Stimulated activated CD8-positive, alpha-beta memory T cell treated with anti-CD3 and anti-CD28 coated beads, Interleukin-7, amount 100 ng/mL, for 48 hours (primary cell): ENCODE data around the gene MTHFD2L.
"Not testable (repeated sequence)": the region's sequence is repeated elsewhere in the genome, so short reads cannot be mapped to it uniquely, and the experiment has no call there.

Experiments
- DNase-seq, 2 donors: peaks; one replicate each; pipeline ENCODE4 v3.0.0-alpha.2; 2020; ENCODE audit warnings: low read depth in 1 of 2; ENCODE audit errors: extremely low read depth in 1 of 2

The MTHFD2L gene

DNA sequence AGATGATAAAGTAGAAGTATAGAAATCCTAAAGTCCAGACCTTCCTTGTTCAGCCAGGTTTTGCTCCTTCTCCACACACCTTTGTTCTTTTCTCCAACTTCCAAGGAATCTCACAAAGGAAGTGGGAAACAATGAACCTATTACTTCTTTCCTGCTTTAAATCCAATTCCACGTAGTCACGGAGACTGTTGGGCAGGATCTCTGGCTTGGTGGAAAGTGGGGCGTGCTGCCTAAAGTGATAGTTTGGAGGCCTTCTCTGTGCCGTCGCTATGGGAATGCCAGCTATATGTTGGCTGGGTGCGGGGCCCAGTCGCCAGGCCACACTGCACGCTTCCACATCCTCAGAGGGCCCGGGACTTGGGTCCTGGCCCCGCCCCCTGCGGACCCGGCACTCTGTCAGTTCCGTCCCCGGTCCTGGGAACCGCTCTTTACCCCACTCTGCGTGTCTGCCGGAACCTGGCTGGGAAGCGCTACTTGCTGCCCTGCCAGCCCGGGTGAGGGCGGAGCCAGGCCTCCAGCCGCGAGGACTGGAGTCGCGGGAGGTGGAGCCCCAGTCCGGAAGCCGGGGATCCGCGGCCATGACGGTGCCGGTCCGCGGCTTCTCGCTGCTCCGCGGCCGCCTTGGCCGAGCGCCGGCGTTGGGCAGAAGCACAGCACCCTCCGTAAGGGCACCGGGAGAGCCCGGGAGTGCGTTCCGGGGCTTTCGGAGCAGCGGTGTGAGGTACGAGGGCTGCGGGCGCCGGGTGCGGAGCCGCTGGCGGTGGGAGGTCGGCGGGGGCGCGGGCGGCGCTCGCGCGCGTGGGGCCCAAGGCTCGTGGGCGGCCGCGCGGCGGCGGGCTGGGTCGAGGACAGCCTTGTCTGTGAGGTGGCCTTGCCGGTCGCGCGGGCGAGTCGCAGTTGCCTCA lies at the start of gene MTHFD2L:
Gene MTHFD2L, plus strand, starts transcription at position 558 of the 905 bp plus-strand sequence. Its CDS starts 21 bp downstream, at position 579.
- peak; percentile 76 to 77 for DNase-seq

DNA sequence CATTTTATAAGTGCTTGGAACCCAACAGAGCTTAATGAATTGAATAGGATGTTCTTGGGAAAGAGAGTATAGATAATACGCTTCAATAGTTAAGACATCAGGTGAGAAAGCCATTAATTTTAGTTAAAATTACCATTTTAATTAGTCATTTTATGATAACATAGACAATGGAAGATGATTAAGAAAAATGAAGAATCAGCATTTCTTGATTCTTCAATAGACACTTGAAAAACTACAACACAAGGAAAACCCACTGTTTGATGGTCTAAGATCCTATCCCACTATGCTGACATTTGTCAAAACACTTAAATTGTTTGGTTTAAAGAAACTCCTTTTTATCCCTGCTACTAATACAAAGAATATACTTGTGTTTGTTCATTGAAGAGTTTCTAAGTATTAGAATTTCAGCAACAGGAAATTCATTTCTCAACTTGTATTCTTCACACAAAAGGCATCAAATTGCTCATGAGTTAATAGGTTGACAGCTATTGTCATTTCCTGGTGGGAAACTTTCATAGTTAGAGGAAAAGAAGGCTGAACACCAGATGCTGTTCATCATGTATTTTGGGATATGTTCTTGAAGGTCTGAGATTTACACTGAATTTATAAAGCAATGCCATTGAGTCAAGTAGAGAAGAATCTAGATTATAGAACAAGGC lies 49.3 kb upstream of the MTHFD2L start:
- DNase-seq = no peak

DNA sequence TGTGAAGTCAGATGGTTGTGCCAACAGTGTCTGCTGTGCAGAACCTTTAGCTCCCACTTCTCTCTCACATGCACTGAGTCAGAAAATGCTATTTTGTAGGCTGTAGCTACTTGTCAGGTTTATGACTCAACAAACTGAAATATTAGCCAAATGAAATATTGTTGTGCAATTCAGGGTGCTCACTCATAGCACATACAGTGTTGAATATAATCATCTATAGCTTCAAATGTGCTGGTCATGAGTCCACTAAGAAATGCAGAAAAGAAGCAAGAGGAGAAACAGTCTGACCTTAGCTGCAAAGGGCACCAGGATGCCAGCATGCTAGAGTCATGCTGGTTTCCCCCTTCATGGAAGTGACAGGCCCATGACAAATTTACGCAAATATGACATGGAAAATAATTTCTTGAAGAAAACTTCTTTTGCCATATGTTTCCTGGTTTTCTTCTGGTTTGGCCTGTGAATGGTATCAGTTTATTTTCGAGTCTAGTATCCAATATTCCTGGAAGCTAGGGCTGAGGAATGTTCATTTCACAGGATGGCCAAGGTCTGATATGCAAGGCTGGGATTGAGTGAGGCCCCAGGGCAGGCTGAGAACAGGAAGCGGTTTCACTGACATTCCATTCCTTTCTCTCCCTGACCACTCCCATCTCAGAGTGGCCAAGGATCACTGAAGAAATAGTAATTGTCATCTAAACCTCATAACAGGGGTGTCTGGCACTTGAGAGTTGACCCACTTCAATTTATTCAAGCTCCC lies 48.6 kb upstream of the MTHFD2L start:
- no peak for DNase-seq

DNA sequence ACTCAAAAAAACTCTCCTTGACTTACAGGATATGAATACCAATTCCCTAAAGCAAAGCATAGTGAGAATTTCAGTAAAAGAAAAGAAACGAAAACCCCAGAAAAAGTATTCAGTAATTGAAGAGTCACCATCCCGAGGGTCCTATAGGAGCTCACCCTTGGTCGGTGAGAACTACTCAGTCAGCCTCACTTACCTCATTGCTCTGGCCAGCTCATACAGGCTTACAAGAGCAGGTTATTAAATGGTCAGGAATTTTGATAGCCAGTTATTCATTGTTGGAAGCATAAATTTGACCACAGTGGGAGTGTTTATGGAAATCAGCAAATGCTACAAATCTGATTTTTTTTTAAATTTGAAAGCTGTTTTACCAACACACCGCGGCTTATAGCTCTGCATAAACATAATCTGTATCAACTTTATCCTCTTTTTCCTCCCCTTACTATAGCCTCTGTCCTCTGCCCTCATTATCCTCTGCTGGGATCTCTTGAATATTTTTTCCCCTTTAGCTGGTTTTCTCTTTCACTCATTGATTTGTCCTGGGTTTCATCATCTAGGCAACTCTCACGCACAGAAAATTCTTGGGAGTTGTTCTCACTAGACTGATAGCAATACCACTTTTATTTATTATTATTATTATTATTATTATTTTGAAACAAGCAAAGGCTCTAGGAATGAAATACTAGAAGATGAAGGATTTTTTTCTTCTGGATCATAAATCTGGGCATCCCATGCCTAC lies 47.9 kb upstream of the MTHFD2L start:
- DNase-seq = no peak

DNA sequence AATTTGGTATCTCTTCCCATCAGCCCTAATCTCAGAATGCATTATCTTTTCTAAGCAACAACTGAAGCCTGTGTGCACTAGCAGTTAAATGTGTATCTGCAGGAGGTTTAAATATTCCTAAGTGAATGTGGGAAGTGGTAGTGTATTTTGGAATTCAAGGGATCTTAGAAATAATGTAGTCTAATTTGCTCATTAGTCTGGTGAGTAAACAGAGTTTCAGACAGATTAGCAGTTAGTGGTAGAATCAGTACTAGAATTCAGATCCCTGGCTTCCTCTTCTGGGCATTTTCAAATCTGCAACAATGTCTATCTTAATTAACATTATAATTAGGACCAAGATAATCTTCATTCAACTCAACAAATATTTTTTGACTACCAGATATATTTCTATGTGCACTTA lies 47.2 kb upstream of the MTHFD2L start:
- no peak for DNase-seq

DNA sequence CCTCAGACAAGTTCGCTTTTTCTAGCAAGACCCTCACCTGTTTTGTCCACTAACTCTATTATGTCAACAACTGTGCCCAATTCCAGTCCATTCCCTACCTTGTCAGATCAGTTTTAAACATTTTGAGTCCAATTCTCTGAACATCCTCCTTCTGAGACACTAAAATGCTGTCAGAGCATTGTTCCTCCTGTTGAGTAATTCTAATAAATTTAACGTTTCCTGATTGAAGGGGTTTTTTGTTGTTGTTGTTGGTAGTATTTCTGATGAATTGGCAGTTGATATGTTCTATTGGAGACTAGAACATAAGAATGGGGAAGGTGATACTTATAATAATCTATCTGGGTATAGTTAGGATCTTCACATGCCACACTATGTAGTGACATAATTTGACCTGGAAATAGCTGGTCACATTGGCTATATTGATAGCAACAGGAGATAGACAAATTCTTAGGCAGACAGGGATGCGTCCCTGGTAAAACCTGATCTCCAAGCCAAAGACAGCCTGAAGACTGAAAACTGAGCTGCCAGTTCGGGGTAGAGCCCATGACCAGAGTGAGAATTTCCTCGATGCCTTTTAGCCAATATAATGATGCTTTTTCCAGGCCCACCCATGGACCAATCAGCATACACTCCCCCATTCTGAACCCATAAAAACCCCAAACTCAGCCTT lies 46.5 kb upstream of the MTHFD2L start:
- DNase-seq = no peak

DNA sequence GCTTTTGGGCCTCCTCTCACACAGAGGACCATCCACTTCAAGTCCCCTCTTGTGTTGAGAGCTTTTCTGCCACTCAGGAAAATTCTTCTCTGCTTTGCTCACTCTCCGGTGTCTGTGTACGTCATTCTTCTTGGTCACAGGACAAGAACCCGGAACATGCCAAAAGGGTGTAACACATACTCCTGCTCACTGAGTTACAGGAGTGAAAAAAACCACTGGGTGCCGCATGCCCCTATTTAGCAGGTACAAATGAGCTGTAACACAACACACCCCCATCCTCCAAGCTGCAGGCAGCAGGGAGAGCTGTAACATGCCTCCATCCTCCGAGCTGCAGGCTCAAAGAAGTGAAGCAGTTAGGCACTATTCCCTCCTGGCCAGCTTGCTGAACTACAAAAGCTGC lies 45.9 kb upstream of the MTHFD2L start:
- no peak for DNase-seq

DNA sequence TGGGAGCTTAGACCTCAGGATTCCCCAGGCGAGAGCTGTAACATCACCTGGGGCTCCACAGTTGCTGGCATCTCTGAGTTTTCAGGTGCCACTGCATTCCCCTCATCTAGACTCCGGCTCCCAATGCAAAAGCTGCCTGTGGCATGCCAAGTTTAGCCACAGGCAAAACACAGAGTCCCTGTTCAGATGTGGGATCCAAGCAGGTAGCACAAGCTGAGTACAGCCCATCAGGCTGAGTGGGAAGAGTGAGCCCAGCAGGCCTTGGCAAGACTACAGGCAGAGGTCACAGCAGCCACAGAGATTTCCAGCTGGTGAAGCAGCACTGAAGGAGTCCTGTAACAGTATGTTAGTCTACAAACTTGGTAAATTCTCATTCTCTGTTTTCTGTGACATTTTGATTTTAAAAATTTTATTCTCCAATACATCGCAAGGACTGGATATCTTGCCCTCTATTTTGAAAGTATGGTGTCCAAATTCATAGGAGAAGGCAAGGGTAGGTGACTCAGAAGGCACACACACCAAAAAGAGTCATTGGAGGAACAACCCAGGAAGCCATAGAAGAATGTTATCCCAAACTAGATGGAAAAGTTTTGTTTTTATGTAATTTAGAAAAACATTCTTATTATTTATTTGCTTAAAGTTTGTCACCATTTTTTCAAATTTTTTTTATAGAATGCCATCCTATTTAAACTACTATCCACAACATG lies 45.4 kb upstream of the MTHFD2L start:
- DNase-seq = no peak

DNA sequence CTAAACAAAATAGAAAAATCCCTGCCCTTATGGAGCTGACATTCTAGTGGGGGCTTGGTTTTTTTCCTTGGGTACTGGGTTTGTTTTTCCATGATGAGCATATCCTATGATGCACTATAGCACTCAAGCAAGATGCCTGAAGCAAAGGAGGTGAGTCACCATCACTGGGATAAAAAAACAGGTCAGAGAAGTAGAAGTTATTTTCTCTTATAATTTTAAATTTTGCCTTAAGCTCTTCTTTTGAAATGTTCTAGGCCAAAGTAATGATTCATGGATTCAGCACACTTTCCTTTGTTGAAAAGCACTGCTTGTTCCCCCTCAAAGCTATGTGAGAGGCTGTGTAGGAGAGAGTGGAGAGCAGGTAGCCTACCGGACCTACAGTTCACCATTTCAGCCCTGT lies 43.7 kb upstream of the MTHFD2L start:
- DNase-seq = no peak

DNA sequence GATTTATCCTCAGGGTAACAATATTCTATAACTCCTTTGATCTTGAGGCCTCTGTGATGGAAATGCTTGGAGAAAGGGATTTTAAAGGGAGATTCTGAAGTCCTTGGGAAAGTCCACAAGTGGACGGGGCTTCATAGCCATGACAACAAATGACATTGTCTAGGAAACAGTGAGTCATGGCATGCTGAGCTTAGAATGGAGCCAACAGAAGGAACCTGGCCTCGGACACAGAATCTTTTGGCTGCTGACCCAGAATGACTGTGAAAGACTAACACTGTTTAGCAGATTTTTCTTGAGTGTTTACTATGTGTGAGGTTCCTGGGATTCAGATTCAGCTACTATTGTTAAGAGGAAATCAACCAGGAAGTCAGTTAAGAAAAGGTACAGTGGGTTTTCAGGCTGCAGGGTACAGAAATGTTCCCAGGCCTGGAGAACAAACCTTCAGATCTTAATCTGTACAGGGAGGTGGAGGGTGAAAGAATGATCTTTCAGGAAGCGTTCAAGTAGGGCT lies 40.8 kb upstream of the MTHFD2L start:
- DNase-seq = no peak

DNA sequence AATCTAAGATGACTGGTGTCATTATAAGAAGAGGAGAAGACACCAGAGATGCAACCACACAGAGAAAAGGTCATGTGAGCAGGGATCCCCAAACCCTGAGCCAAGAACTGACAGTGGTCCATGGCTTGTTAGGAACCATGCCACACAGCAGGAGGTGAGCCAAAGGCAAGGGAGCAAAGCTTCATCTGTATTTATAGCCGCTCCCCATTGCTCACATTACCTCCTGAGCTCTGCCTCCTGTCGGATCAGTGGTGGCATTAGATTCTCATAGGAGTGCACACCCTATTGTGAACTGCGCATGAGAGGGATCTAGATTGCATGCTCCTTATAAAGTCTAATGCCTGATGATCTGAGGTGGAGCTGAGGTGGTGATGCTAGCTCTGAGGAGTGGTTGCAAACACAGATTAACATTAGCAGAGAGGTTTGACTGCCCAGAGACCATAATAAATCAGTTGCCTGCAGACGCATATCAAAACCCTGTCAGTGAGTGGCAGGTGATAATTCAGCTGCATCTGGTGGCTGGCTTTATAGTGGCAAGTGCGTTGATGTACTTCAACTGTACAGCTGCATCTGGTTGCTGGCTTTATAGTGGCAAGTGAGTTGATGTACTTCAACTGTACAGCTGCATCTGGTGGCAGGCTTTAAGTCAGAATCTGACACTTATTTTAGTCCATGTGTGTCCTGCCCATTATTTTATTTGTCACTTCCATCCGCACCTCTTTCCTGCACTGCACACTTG lies 39.1 kb upstream of the MTHFD2L start:
- DNase-seq = no peak

DNA sequence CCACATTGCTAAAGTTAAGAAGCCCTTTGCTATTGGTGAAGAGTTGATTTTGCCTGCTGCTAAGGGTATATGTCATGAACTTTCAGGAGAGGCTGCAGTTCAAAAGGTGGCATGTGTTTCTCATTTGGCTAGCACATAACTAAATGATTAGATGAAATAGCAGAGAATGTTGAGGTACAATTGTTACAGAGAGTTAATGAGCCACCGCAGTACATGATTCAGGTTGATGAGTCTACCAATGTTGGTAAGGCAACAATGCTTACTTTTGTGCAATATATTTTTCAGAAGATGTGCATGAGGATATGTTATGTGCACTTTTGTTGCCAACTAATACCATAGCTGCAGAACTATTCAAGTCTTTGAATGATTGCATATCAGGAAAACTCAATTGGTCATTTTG lies 37.8 kb upstream of the MTHFD2L start:
- no peak for DNase-seq

DNA sequence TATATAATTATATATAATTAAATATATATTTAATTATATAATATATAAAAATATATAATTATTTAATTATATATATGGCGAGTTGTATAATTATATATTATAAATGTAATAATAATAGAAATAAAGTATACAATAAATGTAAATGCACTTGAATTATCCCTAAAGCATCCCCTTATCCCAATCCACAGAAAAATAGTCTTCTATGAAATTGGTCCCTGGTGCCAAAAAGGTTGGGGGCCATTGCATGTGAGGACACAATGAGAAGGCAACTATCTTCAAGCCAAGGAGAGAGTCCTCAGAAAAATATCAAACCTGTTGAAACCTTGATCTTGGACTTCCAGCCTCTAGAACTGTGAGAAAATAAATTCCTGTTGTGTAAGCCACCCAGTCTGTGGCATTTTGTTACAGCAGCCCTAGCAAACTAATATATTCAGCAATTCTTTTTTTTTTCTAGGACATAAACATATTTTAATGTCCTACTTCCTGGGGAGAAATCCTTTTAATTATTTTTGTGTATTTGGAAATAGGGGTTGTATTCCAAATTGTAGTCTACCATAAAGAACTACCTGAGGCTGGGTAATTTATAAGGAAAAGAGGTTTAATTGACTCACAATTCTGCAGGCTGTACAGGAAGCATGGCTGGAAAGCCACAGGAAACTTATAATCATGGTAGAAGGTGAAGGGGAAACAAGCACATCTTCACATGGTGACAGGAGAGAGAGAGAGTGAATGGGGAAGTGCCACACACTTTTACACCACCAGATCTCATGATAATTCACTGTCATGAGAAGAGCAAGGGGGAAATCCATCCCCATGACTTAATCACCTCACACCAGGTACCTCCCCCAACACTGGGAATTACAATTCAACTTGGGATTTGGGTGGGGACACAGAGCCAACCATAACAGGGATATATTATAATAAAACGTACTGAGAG lies 36.0 kb upstream of the MTHFD2L start:
- DNase-seq = no peak

DNA sequence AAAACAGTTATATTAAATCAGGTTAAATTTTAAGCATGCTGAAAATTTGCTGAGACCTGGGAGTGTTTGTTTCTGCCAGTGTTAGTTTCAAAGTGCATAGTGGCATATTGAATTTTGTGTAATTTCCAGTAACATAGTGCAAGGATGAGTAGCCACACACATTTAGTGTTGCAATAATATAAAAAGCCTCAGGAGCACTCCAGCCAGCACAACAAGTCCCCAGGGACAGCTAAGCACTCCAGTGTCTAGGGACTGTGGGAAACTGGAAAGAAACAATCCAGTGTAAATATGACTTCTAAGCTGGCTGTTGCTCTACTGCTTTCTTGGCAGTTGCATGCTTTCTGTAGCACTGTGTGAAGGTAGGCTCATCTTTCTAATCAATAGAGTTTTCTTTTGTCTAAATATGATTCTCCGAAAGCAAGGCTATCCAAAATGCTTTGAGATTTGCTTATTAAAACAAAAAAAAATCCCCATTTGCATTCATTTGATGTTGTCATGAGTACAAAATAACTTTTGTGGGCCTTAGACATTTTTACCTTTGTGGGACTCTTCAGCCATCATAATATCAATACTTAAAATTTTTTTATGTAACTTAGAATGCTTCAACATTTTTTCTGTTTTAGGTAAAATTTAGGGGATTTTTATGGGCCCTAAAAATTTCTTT lies 34.7 kb upstream of the MTHFD2L start:
- DNase-seq = no peak

DNA sequence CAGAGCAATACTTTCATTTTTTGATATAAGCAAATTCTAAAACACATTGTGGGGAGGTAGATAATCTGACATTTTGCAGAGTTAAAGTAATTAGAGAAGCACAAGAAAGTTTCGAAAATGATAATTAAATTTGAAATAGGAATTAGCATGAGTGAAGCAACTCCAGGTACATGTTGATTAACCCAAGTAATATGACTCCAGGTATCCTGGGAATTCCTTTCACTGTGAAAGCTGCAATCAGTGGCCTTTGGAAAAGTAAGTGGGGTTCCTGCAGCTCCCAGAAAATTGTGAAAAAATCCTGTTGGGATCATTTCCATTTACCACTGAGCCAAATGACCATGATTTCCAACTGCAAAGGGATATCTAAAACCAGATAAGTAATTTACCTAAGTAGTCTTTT lies 32.9 kb upstream of the MTHFD2L start:
- DNase-seq = no peak

DNA sequence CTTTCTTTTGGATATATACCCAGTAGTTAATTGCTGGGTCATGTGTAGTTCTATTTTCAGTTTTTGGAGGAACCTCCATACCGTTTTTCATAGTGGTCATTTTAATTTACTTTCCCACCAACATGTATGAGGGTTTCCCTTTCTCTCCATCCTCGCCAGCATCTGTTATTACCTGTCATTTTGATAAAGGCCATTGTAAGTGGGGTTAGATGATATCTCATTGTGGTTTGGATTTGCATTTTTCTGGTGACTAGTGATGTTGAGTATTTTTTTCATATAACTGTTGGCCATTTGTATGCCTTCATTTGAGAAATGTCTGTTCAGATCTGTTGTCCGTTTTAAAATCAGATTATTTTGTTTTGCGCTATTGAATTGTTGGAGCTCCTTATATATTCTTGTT lies 30.2 kb upstream of the MTHFD2L start:
- no peak for DNase-seq

DNA sequence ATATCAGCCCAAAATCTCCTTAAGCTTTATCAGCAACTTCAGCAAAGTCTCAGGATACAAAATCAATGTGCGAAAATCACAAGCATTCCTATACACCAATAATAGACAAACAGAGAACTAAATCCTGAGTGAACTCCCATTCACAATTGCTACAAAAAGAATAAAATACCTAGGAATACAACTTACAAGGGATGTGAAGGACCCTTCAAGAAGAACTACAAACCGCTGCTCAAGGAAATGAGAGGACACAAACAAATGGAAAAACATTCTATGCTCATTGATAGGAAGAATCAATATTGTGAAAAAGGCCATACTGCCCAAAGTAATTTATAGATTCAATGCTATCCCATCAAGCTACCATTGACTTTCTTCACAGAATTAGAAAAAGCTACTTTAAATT lies 27.1 kb upstream of the MTHFD2L start:
- not testable (repeated sequence) for DNase-seq
